H9 (cell line): ENCODE measurements around the gene PWWP2B. TPM values are rescaled to one million over a fixed set of nuclear protein-coding genes. Genes with fewer than 3 reads are reported as not detected.

Experiments
- DNase-seq: peaks from one replicate; pipeline ENCODE4 v3.0.0-alpha.2; 2017
- H2AFZ ChIP-seq: one replicate; pipeline ENCODE4 v1.6.1; 2013; ENCODE audit warnings: mild to moderate bottlenecking, low read length, control low read depth, moderate library complexity
- H2AK5ac ChIP-seq: 2 replicates; pipeline ENCODE4 v1.6.1; 2013; ENCODE audit warnings: low read length, control low read depth, mixed read lengths; ENCODE audit not compliant: insufficient read length
- H2BK120ac ChIP-seq: one replicate; pipeline ENCODE4 v1.6.1; 2013; ENCODE audit warnings: low read depth, mild to moderate bottlenecking, low read length, control low read depth, inconsistent platforms; ENCODE audit not compliant: poor library complexity, severe bottlenecking
- H2BK12ac ChIP-seq: 2 replicates; pipeline ENCODE4 v1.6.1; 2013; ENCODE audit warnings: low read length, control low read depth, mixed read lengths, low read depth; ENCODE audit not compliant: insufficient read length
- H2BK15ac ChIP-seq: 2 replicates; pipeline ENCODE4 v1.6.1; 2013; ENCODE audit warnings: low read depth, low read length, control low read depth
- H2BK20ac ChIP-seq: one replicate; pipeline ENCODE4 v1.6.1; 2013; ENCODE audit warnings: low read depth, mild to moderate bottlenecking, low read length, control low read depth, inconsistent platforms; ENCODE audit not compliant: poor library complexity, severe bottlenecking
- H2BK5ac ChIP-seq: 2 replicates; pipeline ENCODE4 v1.6.1; 2013; ENCODE audit warnings: low read length, control low read depth, mixed read lengths; ENCODE audit not compliant: insufficient read length
- H3K14ac ChIP-seq: 2 replicates; pipeline ENCODE4 v1.6.1; 2013; ENCODE audit warnings: low read length, control low read depth; ENCODE audit not compliant: insufficient read depth
- H3K18ac ChIP-seq: 2 replicates; pipeline ENCODE4 v1.6.1; 2013; ENCODE audit warnings: low read depth, mild to moderate bottlenecking, mixed read lengths, low read length, control low read depth; ENCODE audit not compliant: insufficient read length
- H3K23ac ChIP-seq: 2 replicates; pipeline ENCODE4 v1.6.1; 2013; ENCODE audit warnings: low read length, control low read depth, mixed read lengths, low read depth; ENCODE audit not compliant: insufficient read length
- H3K23me2 ChIP-seq: 2 replicates; pipeline ENCODE4 v1.6.1; 2013; ENCODE audit warnings: low read depth, mild to moderate bottlenecking, mixed read lengths, low read length, control low read depth; ENCODE audit not compliant: insufficient read length, poor library complexity, severe bottlenecking
- H3K27ac ChIP-seq: 2 replicates; pipeline ENCODE4 v1.5.1; 2013; ENCODE audit warnings: low read length, control low read depth, mixed read lengths, low read depth; ENCODE audit not compliant: insufficient read length
- H3K27me3 ChIP-seq: 2 replicates; pipeline ENCODE4 v1.6.1; 2013; ENCODE audit warnings: low read length, control low read depth, inconsistent platforms; ENCODE audit not compliant: insufficient read depth
- H3K4ac ChIP-seq: 2 replicates; pipeline ENCODE4 v1.6.1; 2013; ENCODE audit warnings: low read depth, mild to moderate bottlenecking, control low read depth, inconsistent platforms, low read length, moderate library complexity
- H3K4me1 ChIP-seq: 2 replicates; pipeline ENCODE4 v1.6.1; 2013; ENCODE audit warnings: low read length, control low read depth, inconsistent platforms; ENCODE audit not compliant: insufficient read depth
- H3K4me2 ChIP-seq: 2 replicates; pipeline ENCODE4 v1.6.1; 2013; ENCODE audit warnings: low read length, control low read depth, mixed read lengths; ENCODE audit not compliant: insufficient read length, insufficient read depth
- H3K56ac ChIP-seq: 2 replicates; pipeline ENCODE4 v1.6.1; 2013; ENCODE audit warnings: low read depth, mild to moderate bottlenecking, mixed read lengths, low read length, control low read depth; ENCODE audit not compliant: insufficient read length
- H3K79me1 ChIP-seq: 2 replicates; pipeline ENCODE4 v1.6.1; 2013; ENCODE audit warnings: low read depth, mild to moderate bottlenecking, moderate library complexity, low read length, control low read depth, inconsistent platforms; ENCODE audit not compliant: insufficient read depth, poor library complexity, severe bottlenecking
- H3K79me2 ChIP-seq: 2 replicates; pipeline ENCODE4 v1.6.1; 2013; ENCODE audit warnings: low read length, control low read depth, inconsistent platforms; ENCODE audit not compliant: insufficient read depth
- H3K9ac ChIP-seq: 2 replicates; pipeline ENCODE4 v1.6.1; 2013; ENCODE audit warnings: low read length, control low read depth, mixed read lengths; ENCODE audit not compliant: insufficient read length; ENCODE audit errors: extremely low read depth
- H3K9me3 ChIP-seq: one replicate; pipeline ENCODE4 v1.6.1; 2013; ENCODE audit warnings: low read depth, low read length, inconsistent platforms; ENCODE audit not compliant: control insufficient read depth
- H3T11ph ChIP-seq: one replicate; pipeline ENCODE4 v1.6.1; 2013; ENCODE audit warnings: mild to moderate bottlenecking, low read length, control low read depth, inconsistent platforms
- H4K20me1 ChIP-seq: one replicate; pipeline ENCODE4 v1.6.1; 2013; ENCODE audit not compliant: control insufficient read depth, insufficient read length, insufficient read depth
- H4K5ac ChIP-seq: 2 replicates; pipeline ENCODE4 v1.6.1; 2013; ENCODE audit warnings: low read depth, mild to moderate bottlenecking, mixed read lengths, low read length, control low read depth; ENCODE audit not compliant: insufficient read length
- H4K8ac ChIP-seq: replicated peaks from 2 replicates; pipeline ENCODE4 v1.6.1; 2013; ENCODE audit warnings: low read length, control low read depth, mixed read lengths, low read depth; ENCODE audit not compliant: insufficient read length
- H4K91ac ChIP-seq: 2 replicates; pipeline ENCODE4 v1.6.1; 2013; ENCODE audit warnings: low read depth, mild to moderate bottlenecking, moderate library complexity, mixed read lengths, low read length, control low read depth; ENCODE audit not compliant: insufficient read length
- H3K27ac Mint-ChIP-seq, 3 experiments: 2 replicates in 2 of 3; 3 replicates in 1 of 3; pipeline ENCODE4 v1.8.0; 2020 to 2021; ENCODE audit warnings: mixed read lengths in 3 of 3, mild to moderate bottlenecking in 1 of 3, moderate library complexity in 1 of 3
- H3K27me3 Mint-ChIP-seq: 2 replicates; pipeline ENCODE4 v1.8.0; 2021; ENCODE audit warnings: low read depth, mild to moderate bottlenecking, moderate library complexity, mixed read lengths
- H3K36me3 Mint-ChIP-seq, 3 experiments: 2 replicates in 2 of 3; 3 replicates in 1 of 3; pipeline ENCODE4 v1.8.0; 2020 to 2021; ENCODE audit warnings: low read depth in 3 of 3, mixed read lengths in 3 of 3; ENCODE audit not compliant: insufficient read depth in 1 of 3
- H3K4me1 Mint-ChIP-seq, 2 experiments: 2 replicates each; pipeline ENCODE4 v1.8.0; 2020; ENCODE audit warnings: mixed read lengths in 2 of 2
- H3K4me3 Mint-ChIP-seq, 2 experiments: 2 replicates in 1 of 2; 3 replicates in 1 of 2; pipeline ENCODE4 v1.8.0; 2020 to 2021; ENCODE audit warnings: mild to moderate bottlenecking in 2 of 2, mixed read lengths in 2 of 2, moderate library complexity in 1 of 2
- H3K9me3 Mint-ChIP-seq, 2 experiments: 2 replicates in 1 of 2; 3 replicates in 1 of 2; pipeline ENCODE4 v1.8.0; 2020; ENCODE audit warnings: mild to moderate bottlenecking in 2 of 2, mixed read lengths in 2 of 2, moderate library complexity in 1 of 2
- WGBS: extraction: QIAGEN DNeasy Blood & Tissue Kit; methylation state at CpG from one replicate; pipeline ENCODE4 v1.1.7; 2013; ENCODE audit warnings: missing lambda C conversion rate, low lambda C conversion rate, mixed read lengths; ENCODE audit not compliant: insufficient read length; ENCODE audit errors: extremely low coverage; 5-methylcytosine and 5-hydroxymethylcytosine counted together
- total RNA-seq: library from RNA; stranded (reverse); gene quantifications from 2 replicates; pipeline ENCODE4 v1.2.1, GENCODE V29; 2021
- TF ChIP-seq, protein P1 (sequence below): fragments of 200-600 bp; sonication (generic); conservative IDR thresholded peaks from 3 replicates; pipeline ENCODE4 v1.8.0; 2021; ENCODE audit warnings: antibody characterized with exemption, mild to moderate bottlenecking

Gene PWWP2B
- total RNA-seq, 1 experiment from 2014 or later: 10.0 TPM

- Histone ChIP-seq H3K9ac (no peak overlapping the region), H3K79me2 (no peaks in the 10 kb centered on the region), H3K23ac (no peak overlapping the region), H2AK5ac (no peak overlapping the region), H3K4me2 (no peak overlapping the region), H2BK12ac (no peak overlapping the region), H3K9me3 (no peaks in the 10 kb centered on the region), H3K14ac (no peak overlapping the region), H2BK20ac (no peak overlapping the region), H4K8ac (no peak overlapping the region), H3K56ac (no peak overlapping the region), H3K18ac (no peak overlapping the region), H3K79me1 (no peaks in the 10 kb centered on the region), H3T11ph (no peak overlapping the region), H2BK120ac (no peak overlapping the region), H3K27me3 (no peaks in the 10 kb centered on the region), H2BK5ac (no peak overlapping the region), H3K23me2 (no peaks in the 10 kb centered on the region), H3K27ac (no peak overlapping the region), H3K4ac (no peak overlapping the region), H2AFZ (no peak overlapping the region), H2BK15ac (no peak overlapping the region), H4K91ac (no peak overlapping the region), H4K5ac (no peak overlapping the region), H4K20me1 (no peaks in the 10 kb centered on the region), H3K4me1 (no peaks in the 10 kb centered on the region)
- H3K4me3 Mint-ChIP-seq: no peak overlapping the region
- no peaks in the 10 kb centered on the region for H3K9me3 Mint-ChIP-seq
- no CpG with 5 or more reads among the region's 6 CpGs for WGBS
- DNase-seq: no peak
- H3K27ac Mint-ChIP-seq: no peak overlapping the region
- TF ChIP-seq, protein P1, sequence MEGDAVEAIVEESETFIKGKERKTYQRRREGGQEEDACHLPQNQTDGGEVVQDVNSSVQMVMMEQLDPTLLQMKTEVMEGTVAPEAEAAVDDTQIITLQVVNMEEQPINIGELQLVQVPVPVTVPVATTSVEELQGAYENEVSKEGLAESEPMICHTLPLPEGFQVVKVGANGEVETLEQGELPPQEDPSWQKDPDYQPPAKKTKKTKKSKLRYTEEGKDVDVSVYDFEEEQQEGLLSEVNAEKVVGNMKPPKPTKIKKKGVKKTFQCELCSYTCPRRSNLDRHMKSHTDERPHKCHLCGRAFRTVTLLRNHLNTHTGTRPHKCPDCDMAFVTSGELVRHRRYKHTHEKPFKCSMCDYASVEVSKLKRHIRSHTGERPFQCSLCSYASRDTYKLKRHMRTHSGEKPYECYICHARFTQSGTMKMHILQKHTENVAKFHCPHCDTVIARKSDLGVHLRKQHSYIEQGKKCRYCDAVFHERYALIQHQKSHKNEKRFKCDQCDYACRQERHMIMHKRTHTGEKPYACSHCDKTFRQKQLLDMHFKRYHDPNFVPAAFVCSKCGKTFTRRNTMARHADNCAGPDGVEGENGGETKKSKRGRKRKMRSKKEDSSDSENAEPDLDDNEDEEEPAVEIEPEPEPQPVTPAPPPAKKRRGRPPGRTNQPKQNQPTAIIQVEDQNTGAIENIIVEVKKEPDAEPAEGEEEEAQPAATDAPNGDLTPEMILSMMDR: no peak
- no peaks in the 10 kb centered on the region for H3K36me3 Mint-ChIP-seq
- peaks cover 6 to 12% of the 10 kb centered on the region in 2 experiments; a peak in 3 of 4 replicates for H3K4me1 Mint-ChIP-seq
- H3K27me3 Mint-ChIP-seq: peaks cover 5% of the 10 kb centered on the region
These were observed 47.2 kb upstream of the PWWP2B start for GRCh38 chr10:132349766-132350165.
